Astrocyte (in vitro differentiated cells and primary cell): ENCODE data around the gene ZNF571. TPM values are rescaled to one million over a fixed set of nuclear protein-coding genes. Genes with fewer than 3 reads are reported as not detected.

ENCODE experiments used
- DNase-seq: peaks from one replicate; pipeline ENCODE4 v3.0.0-alpha.2; 2010; ENCODE audit warnings: low read depth
- FAIRE-seq: peaks from 2 replicates; lab custom pipeline; 2011; peaks lifted over from hg19 to GRCh38; lab: Jason Lieb, UNC
- H2AFZ ChIP-seq: 2 replicates; pipeline ENCODE4 v1.6.0; 2012; ENCODE audit warnings: low read depth, low read length, inconsistent platforms
- H3K27ac ChIP-seq: 2 replicates; pipeline ENCODE4 v1.5.1; 2011; ENCODE audit warnings: low read depth, low read length, inconsistent platforms
- H3K27me3 ChIP-seq: 2 replicates; pipeline ENCODE4 v1.6.0; 2011; ENCODE audit warnings: low read length, inconsistent platforms; ENCODE audit not compliant: insufficient read depth
- H3K36me3 ChIP-seq: 2 replicates; pipeline ENCODE4 v1.5.1; 2011; ENCODE audit warnings: low read length, inconsistent platforms; ENCODE audit not compliant: insufficient read depth
- H3K4me1 ChIP-seq: 2 replicates; pipeline ENCODE4 v1.5.1; 2011; ENCODE audit warnings: low read length, inconsistent platforms; ENCODE audit not compliant: insufficient read depth
- H3K4me2 ChIP-seq: 2 replicates; pipeline ENCODE4 v1.6.0; 2012; ENCODE audit warnings: low read length, inconsistent platforms
- H3K4me3 ChIP-seq: 2 replicates; pipeline ENCODE4 v1.5.1; 2011; ENCODE audit warnings: low read depth, mild to moderate bottlenecking, low read length, inconsistent platforms; ENCODE audit not compliant: insufficient read depth
- H3K79me2 ChIP-seq: 2 replicates; pipeline ENCODE4 v1.6.0; 2012; ENCODE audit warnings: mild to moderate bottlenecking, low read length, inconsistent platforms; ENCODE audit not compliant: insufficient read depth
- H3K9ac ChIP-seq: 2 replicates; pipeline ENCODE4 v1.6.0; 2012; ENCODE audit warnings: mild to moderate bottlenecking, low read length, inconsistent platforms
- H3K9me3 ChIP-seq: 2 replicates; pipeline ENCODE4 v1.5.1; 2012; ENCODE audit warnings: low read depth, mild to moderate bottlenecking, low read length, inconsistent platforms; ENCODE audit not compliant: insufficient read depth
- H4K20me1 ChIP-seq: 2 replicates; pipeline ENCODE4 v1.6.0; 2012; ENCODE audit warnings: low read length, inconsistent platforms; ENCODE audit not compliant: insufficient read depth
- H3K27ac Mint-ChIP-seq: one replicate; pipeline ENCODE4 v1.8.0; 2021; ENCODE audit warnings: mild to moderate bottlenecking, mixed read lengths; ENCODE audit not compliant: unreplicated experiment
- H3K27me3 Mint-ChIP-seq: one replicate; pipeline ENCODE4 v1.8.0; 2021; ENCODE audit warnings: low read depth, mixed read lengths; ENCODE audit not compliant: unreplicated experiment
- H3K36me3 Mint-ChIP-seq: one replicate; pipeline ENCODE4 v1.8.0; 2021; ENCODE audit warnings: low read depth, mixed read lengths; ENCODE audit not compliant: unreplicated experiment
- H3K4me1 Mint-ChIP-seq: one replicate; pipeline ENCODE4 v1.8.0; 2021; ENCODE audit warnings: low read depth, mixed read lengths; ENCODE audit not compliant: unreplicated experiment
- H3K4me3 Mint-ChIP-seq: one replicate; pipeline ENCODE4 v1.8.0; 2021; ENCODE audit warnings: mild to moderate bottlenecking, moderate library complexity, mixed read lengths; ENCODE audit not compliant: unreplicated experiment
- H3K9me3 Mint-ChIP-seq: one replicate; pipeline ENCODE4 v1.8.0; 2021; ENCODE audit warnings: mild to moderate bottlenecking, mixed read lengths; ENCODE audit not compliant: unreplicated experiment
- CTCF ChIP-seq: IDR thresholded peaks from 2 replicates; pipeline ENCODE4 v1.5.1; 2011; ENCODE audit warnings: low read depth, mild to moderate bottlenecking, inconsistent platforms, low read length, moderate library complexity; ENCODE audit not compliant: insufficient read depth
- EZH2 ChIP-seq: IDR thresholded peaks from 2 replicates; pipeline ENCODE4 v1.6.1; 2012; ENCODE audit warnings: mild to moderate bottlenecking, low read length, inconsistent platforms; ENCODE audit not compliant: insufficient read depth
- total RNA-seq: library from RNA; stranded (reverse); gene quantifications from 2 replicates; pipeline ENCODE4 v1.2.1, GENCODE V29; 2021

The ZNF571 gene
- total RNA-seq, 1 donor from 2014 or later, result 3.0 TPM

GRCh38 chr19:37563518-37563917 is 31.1 kb downstream of the ZNF571 start:
- Histone ChIP-seq H3K4me2 (no peak overlapping the region), H3K27me3 (no peaks in the 10 kb centered on the region), H4K20me1 (no peaks in the 10 kb centered on the region), H3K4me3 (no peak overlapping the region), H2AFZ (no peak overlapping the region), H3K27ac (no peak overlapping the region), H3K36me3 (peaks cover 3% of the 10 kb centered on the region), H3K79me2 (no peaks in the 10 kb centered on the region), H3K4me1 (no peaks in the 10 kb centered on the region), H3K9ac (no peak overlapping the region), H3K9me3 (peaks cover 55% of the 10 kb centered on the region)
- H3K27me3 Mint-ChIP-seq, result no peaks in the 10 kb centered on the region
- FAIRE-seq, result no peak
- H3K4me3 Mint-ChIP-seq, result no peak overlapping the region
- H3K9me3 Mint-ChIP-seq, result peaks cover 73% of the 10 kb centered on the region
- no peak for TF ChIP-seq CTCF
- no peak for TF ChIP-seq EZH2
- no peak overlapping the region for H3K27ac Mint-ChIP-seq
- no peaks in the 10 kb centered on the region for H3K4me1 Mint-ChIP-seq
- DNase-seq, result no peak
- H3K36me3 Mint-ChIP-seq, result peaks cover 48% of the 10 kb centered on the region

DNA sequence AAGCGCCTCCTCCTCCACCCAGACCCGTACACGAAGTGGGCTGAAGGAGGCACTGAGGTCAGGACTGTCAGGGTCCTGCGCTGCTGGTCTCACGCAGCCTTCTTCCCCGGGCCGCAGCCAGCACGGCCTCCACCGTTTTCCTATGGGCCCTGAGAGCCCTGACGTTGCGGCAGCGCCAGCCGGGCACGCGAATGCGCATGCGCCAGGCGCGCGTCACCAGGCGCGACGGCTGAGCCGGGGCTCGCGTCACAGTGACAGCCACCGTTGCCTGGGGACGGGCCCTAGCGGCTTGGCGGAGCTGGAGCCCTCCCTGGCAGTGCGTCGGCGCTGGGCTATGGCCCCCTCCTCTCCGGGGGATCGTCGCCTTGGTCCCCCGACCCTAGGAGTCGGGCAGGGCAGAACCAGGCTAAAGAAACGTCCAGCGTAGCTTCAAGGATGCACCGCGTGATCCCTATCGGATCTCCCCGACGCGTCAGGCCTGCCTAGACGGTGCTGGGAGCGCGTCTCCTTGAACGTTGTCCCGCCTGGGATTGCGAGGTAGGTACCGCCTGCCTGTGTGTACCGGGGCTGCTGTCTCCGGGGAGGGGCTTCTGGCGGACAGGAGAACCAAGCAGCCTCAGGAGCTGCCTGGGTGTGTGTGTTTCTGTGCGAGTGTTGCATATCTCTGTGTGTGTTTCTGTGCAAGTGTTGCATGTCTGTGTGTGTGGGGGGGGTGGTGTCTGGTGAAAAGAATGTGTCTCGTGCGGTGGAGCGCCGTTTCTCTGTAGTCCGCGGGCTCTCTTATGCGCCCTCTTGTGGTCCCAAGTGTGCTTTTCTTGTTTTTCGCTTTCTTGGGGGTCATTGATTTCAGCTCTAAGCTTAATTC is 43.2 kb downstream of the ZNF571 start:
- H3K4me1 ChIP-seq, result no peaks in the 10 kb centered on the region
- Mint-ChIP-seq H3K9me3 (peaks cover 52% of the 10 kb centered on the region), H3K27me3 (no peaks in the 10 kb centered on the region), H3K27ac (no peak overlapping the region), H3K36me3 (peaks cover 25% of the 10 kb centered on the region), H3K4me3 (peak overlapping the region; percentile 66), H3K4me1 (no peaks in the 10 kb centered on the region)
- DNase-seq, result peak; percentile 54
- H3K9ac ChIP-seq, result peak overlapping the region; percentile 84
- H3K4me2 ChIP-seq, result peak overlapping the region; percentile 89
- no peak for FAIRE-seq
- H3K36me3 ChIP-seq, result no peaks in the 10 kb centered on the region
- TF ChIP-seq EZH2, result no peak
- peak; percentile 47 for TF ChIP-seq CTCF
- H3K27ac ChIP-seq, result peak overlapping the region; percentile 53
- H3K27me3 ChIP-seq, result no peaks in the 10 kb centered on the region
- peaks cover 58% of the 10 kb centered on the region for H3K9me3 ChIP-seq
- no peaks in the 10 kb centered on the region for H4K20me1 ChIP-seq
- no peaks in the 10 kb centered on the region for H3K79me2 ChIP-seq
- H2AFZ ChIP-seq, result peak overlapping the region; percentile 98
- H3K4me3 ChIP-seq, result peak overlapping the region; percentile 78
